Measurements from ENCODE around the gene C6orf52.

DNA sequence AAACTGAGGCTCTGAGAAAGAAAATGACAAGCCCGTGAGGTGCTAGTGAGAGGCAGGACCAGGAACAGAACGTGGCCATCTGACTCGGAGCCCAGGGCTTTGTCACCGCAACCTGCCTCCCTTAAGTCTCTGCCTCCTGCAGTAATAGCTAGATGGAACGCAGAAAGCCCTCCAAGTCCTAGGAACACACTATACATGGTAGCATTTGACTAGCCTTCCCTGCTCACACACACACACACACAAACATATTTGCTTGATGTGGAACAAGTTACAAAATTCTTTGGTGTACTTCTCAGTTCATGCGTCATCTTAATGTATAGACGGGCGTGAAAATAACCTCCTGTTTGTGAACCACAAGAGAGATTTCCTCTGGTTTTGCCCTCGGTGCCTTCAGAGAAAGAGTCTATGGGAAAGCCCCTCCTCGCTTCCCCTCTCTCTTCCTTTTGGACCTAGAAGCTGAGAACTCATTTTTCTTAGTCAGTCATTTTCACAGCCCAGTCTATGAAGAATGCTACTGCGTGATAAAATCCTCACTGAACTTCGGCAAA lies 38.8 kb downstream of the C6orf52 start:
- TF ChIP-seq, protein P1, sequence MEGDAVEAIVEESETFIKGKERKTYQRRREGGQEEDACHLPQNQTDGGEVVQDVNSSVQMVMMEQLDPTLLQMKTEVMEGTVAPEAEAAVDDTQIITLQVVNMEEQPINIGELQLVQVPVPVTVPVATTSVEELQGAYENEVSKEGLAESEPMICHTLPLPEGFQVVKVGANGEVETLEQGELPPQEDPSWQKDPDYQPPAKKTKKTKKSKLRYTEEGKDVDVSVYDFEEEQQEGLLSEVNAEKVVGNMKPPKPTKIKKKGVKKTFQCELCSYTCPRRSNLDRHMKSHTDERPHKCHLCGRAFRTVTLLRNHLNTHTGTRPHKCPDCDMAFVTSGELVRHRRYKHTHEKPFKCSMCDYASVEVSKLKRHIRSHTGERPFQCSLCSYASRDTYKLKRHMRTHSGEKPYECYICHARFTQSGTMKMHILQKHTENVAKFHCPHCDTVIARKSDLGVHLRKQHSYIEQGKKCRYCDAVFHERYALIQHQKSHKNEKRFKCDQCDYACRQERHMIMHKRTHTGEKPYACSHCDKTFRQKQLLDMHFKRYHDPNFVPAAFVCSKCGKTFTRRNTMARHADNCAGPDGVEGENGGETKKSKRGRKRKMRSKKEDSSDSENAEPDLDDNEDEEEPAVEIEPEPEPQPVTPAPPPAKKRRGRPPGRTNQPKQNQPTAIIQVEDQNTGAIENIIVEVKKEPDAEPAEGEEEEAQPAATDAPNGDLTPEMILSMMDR (IDR thresholded peaks at IDR 0.05), result no peak
- no peak for TF ChIP-seq EP300 (IDR thresholded peaks at IDR 0.05)
- no peak for TF ChIP-seq POLR2A (IDR thresholded peaks at IDR 0.05)

Data from ovary (tissue), 3 donors.